Transverse colon (tissue), 3 donors: ENCODE data around the gene CD79B.

Experiments used
- POLR2A ChIP-seq: fragments of 450-650 bp; IDR thresholded peaks from one replicate; pipeline ENCODE4 v1.6.1; 2016; ENCODE audit warnings: antibody characterized with exemption, mild to moderate bottlenecking, moderate library complexity
- TF ChIP-seq, protein P1 (sequence below), 5 experiments: fragments of 200-600 bp in 3 of 5; fragments of 450-650 bp in 2 of 5; sonication (generic) in 3 of 5; IDR thresholded peaks; 1 replicate in 2 of 5; 2 replicates in 3 of 5; pipeline ENCODE4 v1.5.1; 2016 to 2017; ENCODE audit warnings: antibody characterized with exemption in 5 of 5, inconsistent platforms in 3 of 5, mild to moderate bottlenecking in 2 of 5, moderate library complexity in 1 of 5

DNA sequence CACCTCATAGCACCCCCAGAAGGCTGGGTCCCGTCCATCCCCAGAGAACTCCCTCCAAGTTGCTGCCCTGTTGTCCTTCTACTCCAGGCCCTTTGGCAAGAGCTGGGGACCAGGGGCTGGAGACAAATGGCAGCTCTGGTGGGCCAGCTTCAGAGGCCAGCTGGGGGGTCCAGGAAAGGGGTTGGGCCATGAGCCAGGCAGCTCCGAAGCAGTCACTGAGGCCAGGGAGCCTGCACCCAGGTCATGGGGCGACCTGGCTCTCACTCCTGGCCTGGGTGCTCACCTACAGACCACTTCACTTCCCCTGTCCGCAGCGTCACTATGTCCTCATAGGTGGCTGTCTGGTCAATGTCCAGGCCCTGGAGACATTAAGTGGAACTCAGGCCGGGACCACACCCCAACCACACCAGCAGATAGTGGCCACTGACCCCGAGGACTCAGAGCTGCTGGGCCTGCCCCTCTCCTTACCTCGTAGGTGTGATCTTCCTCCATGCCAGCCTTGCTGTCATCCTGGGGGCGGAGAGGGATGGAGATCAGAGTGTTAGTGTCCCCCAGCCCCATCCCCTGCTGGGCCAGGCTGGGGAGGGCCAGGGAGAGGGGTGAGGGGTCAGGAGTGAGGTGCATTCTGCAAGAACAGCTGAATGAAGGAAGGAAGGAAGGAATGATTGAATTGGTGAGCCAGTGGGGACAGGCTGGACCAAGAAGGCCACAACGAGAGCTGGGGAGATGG is 3.0 kb downstream of the CD79B start:
- no peak for TF ChIP-seq POLR2A
- TF ChIP-seq, protein P1, sequence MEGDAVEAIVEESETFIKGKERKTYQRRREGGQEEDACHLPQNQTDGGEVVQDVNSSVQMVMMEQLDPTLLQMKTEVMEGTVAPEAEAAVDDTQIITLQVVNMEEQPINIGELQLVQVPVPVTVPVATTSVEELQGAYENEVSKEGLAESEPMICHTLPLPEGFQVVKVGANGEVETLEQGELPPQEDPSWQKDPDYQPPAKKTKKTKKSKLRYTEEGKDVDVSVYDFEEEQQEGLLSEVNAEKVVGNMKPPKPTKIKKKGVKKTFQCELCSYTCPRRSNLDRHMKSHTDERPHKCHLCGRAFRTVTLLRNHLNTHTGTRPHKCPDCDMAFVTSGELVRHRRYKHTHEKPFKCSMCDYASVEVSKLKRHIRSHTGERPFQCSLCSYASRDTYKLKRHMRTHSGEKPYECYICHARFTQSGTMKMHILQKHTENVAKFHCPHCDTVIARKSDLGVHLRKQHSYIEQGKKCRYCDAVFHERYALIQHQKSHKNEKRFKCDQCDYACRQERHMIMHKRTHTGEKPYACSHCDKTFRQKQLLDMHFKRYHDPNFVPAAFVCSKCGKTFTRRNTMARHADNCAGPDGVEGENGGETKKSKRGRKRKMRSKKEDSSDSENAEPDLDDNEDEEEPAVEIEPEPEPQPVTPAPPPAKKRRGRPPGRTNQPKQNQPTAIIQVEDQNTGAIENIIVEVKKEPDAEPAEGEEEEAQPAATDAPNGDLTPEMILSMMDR (IDR thresholded peaks at IDR 0.05), result no peak
